H4 (cell line): ENCODE measurements around the gene MAN2B2. TPM values are rescaled to one million over a fixed set of nuclear protein-coding genes. Genes with fewer than 3 reads are reported as not detected.

Experiments used
- DNase-seq: peaks from one replicate; pipeline ENCODE4 v3.0.0-alpha.2; 2015; ENCODE audit warnings: low spot score
- total RNA-seq: library from RNA; depleted of rRNA; stranded (reverse); fragments of >200 nt; shearing (Covaris generic); gene quantifications from 2 replicates; pipeline ENCODE4 v1.2.3, GENCODE V29; 2014

The MAN2B2 gene
- total RNA-seq, 1 experiment from 2014 or later: 11.1 TPM

DNA sequence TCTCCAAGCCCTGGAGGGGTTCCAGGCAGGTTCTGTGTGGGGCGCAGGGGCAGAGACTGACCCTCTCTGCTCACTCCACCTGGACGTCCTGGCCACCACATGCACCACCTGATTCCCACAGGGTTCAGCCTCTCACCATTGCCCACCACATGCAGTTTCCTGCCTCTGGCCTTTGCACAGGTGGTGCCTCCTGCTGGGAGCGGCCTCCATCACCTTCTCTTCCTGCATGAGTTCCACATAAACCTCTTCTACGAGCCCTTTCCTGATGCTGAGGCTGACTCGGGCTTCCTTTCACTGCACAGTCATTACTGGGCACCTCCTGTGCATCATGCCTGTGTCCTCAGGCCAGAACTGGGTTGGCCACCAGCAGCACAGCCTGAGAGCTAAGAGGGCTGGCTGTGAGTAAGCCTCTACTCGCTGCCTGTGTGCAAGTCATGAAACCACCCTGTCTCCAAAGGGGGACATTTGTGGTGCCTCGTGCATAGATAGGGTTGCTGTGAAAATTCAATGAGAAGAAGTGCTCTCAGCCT, 19.9 kb downstream of the MAN2B2 start:
- no peak for DNase-seq

DNA sequence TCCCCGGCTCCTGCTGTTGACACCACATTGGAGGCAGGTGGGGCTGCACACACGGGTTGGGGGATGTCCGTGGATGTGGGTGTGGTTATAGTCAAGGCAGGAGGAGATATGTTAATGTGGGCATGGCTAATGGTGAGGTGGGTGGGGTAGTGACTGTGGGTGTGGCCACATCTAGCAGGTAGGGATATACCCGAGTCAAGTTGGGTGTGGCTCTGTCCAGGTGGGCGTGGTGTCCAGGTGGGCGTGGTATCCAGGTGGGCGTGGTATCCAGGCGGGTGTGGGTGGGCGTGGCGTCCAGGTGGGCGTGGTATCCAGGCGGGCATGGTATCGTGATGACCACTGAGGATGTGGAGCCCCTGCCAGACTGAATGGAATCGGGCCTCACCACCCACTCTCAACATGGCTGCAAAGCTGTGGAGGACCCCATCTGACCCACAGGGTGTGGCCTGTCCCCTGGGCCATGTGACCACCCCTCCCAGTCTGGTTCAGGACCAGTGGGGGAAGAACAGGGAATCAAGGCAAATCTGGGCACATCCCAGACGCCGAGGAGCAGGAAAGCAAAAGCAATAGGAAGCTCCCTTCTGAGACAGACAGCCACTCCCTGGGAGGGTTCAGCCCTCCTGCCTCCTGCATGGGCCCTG, 21.0 kb downstream of the MAN2B2 start:
- DNase-seq: no peak

DNA sequence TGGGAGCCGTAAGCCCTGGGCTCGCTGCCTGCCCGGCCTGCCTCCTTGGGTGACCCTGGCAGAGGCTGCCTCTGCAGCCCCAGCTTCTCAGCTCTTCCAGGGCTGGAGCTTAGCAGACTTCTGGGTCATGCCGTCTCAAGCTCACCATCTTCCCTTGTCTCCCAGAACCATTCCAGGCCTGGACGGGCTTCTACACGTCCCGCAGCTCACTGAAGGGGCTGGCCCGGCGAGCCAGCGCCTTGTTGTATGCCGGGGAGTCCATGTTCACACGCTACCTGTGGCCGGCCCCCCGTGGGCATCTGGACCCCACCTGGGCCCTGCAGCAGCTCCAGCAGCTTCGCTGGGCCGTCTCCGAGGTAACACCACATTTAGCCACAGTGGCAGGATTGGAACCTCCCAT, 22.0 kb downstream of the MAN2B2 start:
- DNase-seq: no peak

DNA sequence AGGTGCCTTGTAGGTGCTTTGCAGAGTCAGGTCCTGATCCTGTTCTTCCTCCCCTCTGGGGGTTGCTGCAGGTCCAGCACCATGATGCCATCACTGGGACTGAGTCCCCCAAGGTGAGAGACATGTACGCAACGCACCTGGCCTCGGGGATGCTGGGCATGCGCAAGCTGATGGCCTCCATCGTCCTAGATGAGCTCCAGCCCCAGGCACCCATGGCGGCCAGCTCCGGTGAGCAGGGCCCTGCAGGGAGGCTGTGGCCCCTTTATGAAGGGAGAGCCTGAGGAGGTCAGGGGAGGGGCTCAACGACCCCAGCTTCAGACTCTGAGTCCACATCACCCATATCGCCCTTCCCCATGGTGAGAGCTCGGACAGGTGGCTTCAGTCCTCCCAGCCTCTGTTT, 23.1 kb downstream of the MAN2B2 start:
- no peak for DNase-seq

DNA sequence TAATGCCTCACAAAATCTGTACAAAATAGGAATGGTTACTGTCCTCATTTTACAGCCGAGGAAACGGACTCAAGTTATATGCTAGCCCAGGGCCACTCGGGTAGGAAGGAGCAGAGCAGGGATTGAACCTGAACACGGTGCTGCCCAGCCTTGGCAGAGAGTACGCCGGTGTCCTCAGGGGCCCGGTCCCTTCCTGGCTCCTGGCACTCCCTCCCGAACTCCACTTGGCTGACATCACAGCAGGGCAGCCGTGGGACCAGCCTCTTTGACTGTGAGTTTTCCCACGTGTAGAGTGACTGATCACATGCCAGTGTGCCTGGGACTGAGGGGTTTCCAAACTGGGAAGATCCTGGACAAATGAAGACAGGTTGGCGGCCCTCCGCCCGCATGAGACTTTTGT, 23.7 kb downstream of the MAN2B2 start:
- no peak for DNase-seq

- no peak for DNase-seq
Measured at GRCh38 chr4:6601661-6602250, 26.8 kb downstream of the MAN2B2 start.

GRCh38 chr4:6602289-6602688, 27.3 kb downstream of the MAN2B2 start:
- no peak for DNase-seq

GRCh38 chr4:6603128-6603527, 28.1 kb downstream of the MAN2B2 start:
- no peak for DNase-seq

- no peak for DNase-seq
Measured at GRCh38 chr4:6605114-6605513, 30.1 kb downstream of the MAN2B2 start.

DNA sequence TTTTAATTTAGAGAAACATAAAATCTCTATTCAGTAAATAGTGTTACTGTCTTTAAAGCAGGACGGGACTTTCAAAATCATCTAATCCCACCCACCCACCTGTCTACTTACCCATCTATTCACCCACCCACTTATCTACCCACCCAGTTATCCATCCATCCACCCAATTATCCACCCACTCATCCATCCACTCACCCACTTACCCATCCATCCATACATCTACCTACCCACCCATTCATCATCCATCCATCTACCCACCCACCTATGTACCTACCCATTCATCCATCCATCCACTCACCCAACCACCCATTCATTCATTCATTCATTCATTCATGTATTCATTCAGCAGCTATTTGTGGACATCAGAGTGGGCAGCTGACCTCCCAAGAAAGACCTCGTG, 30.6 kb downstream of the MAN2B2 start:
- DNase-seq: no peak

DNA sequence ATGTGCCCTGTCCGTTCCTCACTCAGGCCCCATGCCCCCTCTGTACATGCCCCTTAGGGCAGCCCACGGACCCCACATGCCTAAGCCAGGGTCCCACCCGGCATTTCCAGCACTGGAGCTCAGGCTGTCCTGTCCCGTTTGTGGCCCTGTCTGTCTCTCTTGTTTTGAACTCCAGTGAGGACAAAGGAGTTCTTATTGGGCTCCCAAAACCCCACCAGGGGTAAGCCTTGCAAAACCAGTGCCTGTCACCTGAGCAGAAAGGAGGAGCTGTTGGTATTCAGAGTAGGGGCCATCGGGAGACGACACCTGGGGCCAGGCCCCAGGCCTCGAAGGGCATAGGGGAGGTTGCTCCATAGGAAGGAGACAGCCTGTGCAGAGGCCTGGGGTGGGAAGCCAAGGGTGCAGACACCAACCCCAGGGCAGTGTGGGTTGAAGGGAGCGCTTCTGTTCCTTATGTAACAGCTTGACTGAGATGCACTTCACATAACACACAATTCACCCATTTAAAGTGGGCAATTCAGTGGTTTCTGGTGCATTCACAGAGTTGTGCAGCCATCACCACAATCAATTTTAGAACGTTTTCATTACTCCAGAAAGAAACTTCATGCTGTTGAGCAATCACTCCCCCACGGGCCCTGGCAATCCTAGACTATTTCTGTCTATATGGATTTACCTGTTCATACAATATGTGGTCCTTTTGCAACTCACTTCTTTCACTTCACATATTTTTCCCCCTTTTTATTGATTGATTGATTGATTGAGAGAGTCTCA, 31.7 kb downstream of the MAN2B2 start:
- no peak for DNase-seq

DNA sequence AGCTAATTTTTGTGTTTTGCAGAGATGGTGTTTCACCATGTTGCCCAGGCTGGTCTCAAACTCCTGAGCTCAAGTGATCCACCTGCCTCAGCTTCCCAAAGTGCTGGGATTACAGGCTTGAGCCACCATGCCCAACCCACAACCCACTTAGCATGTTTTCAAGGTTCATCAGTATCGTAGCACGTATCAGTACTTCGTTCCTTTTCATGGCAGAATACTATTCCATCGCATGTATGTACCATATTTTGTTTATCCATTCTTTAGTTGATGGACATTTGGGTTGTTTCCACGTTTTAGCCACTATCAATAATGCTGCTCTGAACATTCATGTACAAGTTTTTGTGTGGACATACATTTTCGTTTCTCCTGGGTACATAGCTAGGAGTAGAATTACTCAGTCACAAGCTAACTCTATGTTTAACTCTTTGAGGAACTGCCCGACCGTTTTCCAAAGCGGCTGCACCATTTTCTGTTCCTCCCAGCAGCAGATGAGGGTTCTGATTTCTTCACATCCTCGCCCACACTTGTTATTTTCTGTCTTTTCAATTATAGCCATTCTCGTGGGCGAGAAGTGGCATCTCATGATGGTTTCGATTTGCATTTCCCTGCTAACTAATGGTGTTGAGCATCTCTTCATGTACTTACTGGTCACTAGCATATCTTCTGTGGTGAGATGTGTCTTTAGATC, 32.5 kb downstream of the MAN2B2 start:
- no peak for DNase-seq

DNA sequence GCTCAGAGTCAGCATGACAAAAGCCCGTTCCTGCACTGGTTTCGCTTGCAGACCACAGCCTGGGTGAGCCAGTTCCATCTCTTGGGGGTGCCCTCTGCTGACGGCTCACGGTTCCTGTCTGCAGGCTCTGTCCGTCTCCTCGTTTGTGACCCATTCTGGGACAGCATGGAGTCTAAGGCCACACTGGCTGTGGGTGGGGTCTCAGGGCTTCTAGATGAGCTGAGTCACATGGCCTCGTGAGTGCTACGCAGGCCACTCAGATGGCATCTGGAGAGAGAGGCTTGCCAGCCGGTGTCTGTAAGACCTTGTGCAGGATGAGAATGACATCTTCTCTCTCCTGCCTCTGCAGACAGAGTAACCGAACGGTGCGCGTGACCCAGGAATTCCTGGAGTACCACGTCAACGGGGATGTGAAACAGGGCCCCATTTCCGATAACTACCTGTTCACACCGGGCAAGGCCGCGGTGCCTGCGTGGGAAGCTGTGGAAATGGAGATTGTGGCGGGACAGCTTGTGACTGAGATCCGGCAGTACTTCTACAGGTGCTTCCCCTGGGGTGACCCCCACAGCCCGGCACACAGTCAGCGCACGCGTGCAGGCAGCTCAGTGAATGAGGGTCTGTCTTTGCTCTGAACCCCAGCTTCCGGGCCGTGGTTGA, 33.9 kb downstream of the MAN2B2 start:
- DNase-seq: no peak

GRCh38 chr4:6609415-6610079, 34.6 kb downstream of the MAN2B2 start:
- no peak for DNase-seq

DNA sequence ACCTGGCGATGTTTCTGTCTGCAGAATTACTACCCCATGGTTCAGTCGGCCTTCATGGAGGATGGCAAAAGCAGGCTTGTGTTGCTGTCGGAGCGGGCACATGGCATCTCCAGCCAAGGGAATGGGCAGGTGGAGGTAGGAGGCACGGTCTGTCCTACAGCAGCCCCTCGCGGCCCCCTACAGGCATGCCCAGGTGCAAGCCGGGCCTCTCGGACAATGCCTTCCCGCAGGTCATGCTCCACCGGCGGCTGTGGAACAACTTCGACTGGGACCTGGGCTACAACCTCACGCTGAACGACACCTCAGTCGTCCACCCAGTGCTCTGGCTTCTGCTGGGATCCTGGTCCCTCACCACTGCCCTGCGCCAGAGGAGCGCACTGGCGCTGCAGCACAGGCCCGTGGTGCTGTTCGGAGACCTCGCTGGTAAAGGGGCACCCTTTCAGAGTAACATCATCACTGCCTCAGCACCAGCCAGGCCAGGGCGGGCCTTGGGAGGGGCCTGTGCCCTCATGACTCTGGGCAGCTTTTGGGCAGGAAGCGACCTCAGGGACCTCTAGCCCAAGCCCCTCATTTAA, 36.0 kb downstream of the MAN2B2 start:
- no peak for DNase-seq

DNA sequence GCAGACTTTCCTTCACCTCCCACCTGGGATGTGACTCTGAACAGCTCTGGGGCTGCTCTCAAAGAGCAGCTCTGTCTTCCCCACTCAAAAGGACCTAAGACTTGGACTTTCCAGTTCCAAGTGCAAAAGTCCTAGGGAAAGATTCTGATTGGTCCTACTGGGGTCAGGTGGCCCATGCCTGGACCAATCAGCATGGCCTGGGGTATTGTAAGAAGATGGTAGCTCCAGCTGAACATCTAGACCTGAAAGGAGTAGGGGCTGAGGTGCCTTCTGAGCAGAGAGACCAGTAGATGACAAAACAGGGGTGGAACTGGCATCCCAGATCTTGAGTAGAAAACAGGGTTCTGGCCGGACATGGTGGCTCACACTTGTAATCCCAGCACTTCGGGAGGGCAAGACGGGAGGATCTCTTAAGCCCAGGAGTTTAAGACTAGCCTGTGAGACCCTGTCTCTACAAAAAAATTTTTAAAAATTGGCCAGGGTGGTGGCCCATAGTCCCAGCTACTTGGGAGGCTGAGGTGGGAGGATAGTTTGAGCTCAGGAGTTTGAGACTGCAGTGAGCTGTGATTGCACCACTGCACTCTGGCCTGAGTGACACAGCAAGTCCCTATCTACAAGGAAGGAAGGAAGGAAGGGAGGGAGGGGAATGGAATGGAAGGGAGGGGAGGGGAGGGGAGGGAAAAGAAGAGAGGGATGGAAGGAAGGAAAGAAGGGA, 38.1 kb downstream of the MAN2B2 start:
- DNase-seq: no peak

DNA sequence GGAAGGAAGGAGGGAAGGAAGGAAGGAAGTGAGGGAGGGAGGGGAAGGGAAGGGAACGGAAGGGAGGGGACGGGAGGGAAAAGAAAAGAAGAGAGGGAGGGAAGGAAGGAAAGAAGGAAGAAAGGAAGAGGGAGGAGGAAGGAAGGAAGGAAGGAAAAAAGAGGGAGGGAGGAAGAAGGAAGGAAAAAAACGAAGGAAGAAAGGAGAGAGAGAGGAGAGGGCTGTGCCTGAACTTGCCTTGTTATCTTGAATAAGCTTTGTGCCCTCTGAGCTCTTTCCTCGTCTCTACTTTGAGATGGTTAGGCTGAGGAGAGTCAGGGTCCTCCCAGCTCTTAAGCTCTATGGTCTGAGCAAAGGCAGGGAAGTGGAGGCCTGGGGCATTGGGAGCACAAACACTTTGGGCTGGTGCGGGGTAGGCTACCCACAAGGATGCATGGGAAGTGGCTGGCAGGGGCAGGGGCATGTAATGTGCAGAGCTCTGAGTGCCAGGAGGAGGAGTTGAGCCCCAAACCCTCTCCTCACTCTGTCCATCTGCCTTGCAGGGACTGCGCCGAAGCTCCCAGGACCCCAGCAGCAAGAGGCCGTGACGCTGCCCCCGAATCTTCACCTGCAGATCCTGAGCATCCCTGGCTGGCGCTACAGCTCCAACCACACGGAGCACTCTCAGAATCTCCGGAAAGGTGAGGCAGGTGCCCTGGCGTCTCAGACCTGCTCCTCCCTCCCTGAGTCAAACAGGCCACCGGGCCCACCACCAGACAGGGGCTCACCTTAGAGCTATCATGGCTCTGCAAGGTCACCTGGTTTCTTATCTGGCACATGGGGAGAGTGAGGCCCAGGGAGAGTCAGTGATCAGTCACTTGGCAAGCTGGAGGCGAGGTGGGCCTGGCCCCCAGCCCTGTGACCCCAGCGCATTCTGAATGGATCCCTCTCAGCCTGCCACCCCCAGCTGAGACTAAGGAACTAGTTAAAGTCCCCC, 39.0 kb downstream of the MAN2B2 start:
- no peak for DNase-seq

DNA sequence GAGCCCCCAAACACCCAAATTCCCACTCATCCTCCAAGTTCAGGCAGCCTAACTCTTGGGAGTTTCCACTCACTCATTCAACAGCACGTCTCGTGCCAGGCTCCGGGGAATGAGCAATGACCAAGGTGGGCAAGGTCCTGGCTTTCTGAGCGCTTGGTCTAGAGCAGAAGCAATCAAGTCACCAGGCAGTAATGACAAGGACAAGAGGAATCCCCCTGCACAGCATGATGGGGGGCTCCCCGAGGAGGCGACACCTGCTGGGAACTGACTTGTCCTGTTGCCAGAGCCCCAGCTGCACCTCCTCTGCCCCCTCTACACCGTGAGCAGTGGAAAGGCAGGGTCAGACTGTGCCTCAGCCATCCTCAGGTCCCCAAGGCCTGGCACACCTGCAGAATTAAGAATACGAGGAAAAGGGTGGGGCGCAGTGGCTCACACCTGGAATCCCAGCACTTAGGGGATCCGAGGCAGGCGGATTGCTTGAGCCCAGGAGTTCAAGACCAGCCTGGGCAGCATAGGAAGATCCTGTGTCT, 39.8 kb downstream of the MAN2B2 start:
- DNase-seq: no peak
